Measurements from ENCODE around the gene SERPIND1. TPM values are rescaled to one million over a fixed set of nuclear protein-coding genes. Genes with fewer than 3 reads are reported as not detected.

Gene SERPIND1
- total and polyA plus RNA-seq, 5 donors: 0.20 to 1.4 (median 0.74) TPM

- Histone ChIP-seq H3K27me3 (ENCODE audit: control insufficient read depth, insufficient read depth) (no peaks in the 10 kb centered on the region), H3K9me3 (ENCODE audit: control insufficient read depth, low read length) (no peaks in the 10 kb centered on the region), H3K4me3 (ENCODE audit: low read length) (no peak overlapping the region), H3K27ac (ENCODE audit: low read length) (peak overlapping the region; percentile 6), H3K4me1 (ENCODE audit: control insufficient read depth, insufficient read depth, low read length) (no peaks in the 10 kb centered on the region)
- intact Hi-C loops (cut with DNase I): no loop called here
- ATAC-seq: peak; percentile 60 to 68
- 45% methylated on average over 10 of the region's 10 CpGs for WGBS
- peak in 1 of 3 donors; percentile 61 for DNase-seq
Measured at GRCh38 chr22:20786536-20786979, 12.6 kb downstream of the SERPIND1 start.

GRCh38 chr22:20787223-20787622 lies 13.3 kb downstream of the SERPIND1 start:
- ATAC-seq (no peak), DNase-seq (no peak)
- H3K4me3 ChIP-seq (ENCODE audit: low read length): no peak overlapping the region
- H3K9me3 ChIP-seq (ENCODE audit: control insufficient read depth, low read length): no peaks in the 10 kb centered on the region
- no peaks in the 10 kb centered on the region for H3K4me1 ChIP-seq (ENCODE audit: control insufficient read depth, insufficient read depth, low read length)
- no peak overlapping the region for H3K27ac ChIP-seq (ENCODE audit: low read length)
- H3K27me3 ChIP-seq (ENCODE audit: control insufficient read depth, insufficient read depth): no peaks in the 10 kb centered on the region
- intact Hi-C loops (cut with DNase I): no loop called here
- 97% methylated on average over 4 of the region's 4 CpGs for WGBS

- H3K9me3 ChIP-seq (ENCODE audit: control insufficient read depth, low read length): no peaks in the 10 kb centered on the region
- H3K27me3 ChIP-seq (ENCODE audit: control insufficient read depth, insufficient read depth): no peaks in the 10 kb centered on the region
- 86% methylated on average over 4 of the region's 4 CpGs for WGBS
- no peak for ATAC-seq
- DNase-seq: no peak
- intact Hi-C loops (cut with DNase I): no loop called here
- no peak overlapping the region for H3K27ac ChIP-seq (ENCODE audit: low read length)
- H3K4me1 ChIP-seq (ENCODE audit: control insufficient read depth, insufficient read depth, low read length): peaks cover 2% of the 10 kb centered on the region
- H3K4me3 ChIP-seq (ENCODE audit: low read length): no peak overlapping the region
Measured at GRCh38 chr22:20787746-20788626, 14.1 kb downstream of the SERPIND1 start.

GRCh38 chr22:20788627-20789344 lies 14.9 kb downstream of the SERPIND1 start:
- no peak for DNase-seq
- no peaks in the 10 kb centered on the region for H3K27me3 ChIP-seq (ENCODE audit: control insufficient read depth, insufficient read depth)
- H3K27ac ChIP-seq (ENCODE audit: low read length): no peak overlapping the region
- peaks cover 2% of the 10 kb centered on the region for H3K4me1 ChIP-seq (ENCODE audit: control insufficient read depth, insufficient read depth, low read length)
- intact Hi-C loops (cut with DNase I): no loop called here
- H3K9me3 ChIP-seq (ENCODE audit: control insufficient read depth, low read length): no peaks in the 10 kb centered on the region
- no peak for ATAC-seq
- 95% methylated on average over 5 of the region's 5 CpGs for WGBS
- no peak overlapping the region for H3K4me3 ChIP-seq (ENCODE audit: low read length)

GRCh38 chr22:20792221-20792965 lies 18.5 kb downstream of the SERPIND1 start:
- DNase-seq (no peak), ATAC-seq (no peak)
- H3K9me3 ChIP-seq (ENCODE audit: control insufficient read depth, low read length): no peaks in the 10 kb centered on the region
- H3K4me1 ChIP-seq (ENCODE audit: control insufficient read depth, insufficient read depth, low read length): peaks cover 2% of the 10 kb centered on the region
- H3K27ac ChIP-seq (ENCODE audit: low read length): no peak overlapping the region
- H3K27me3 ChIP-seq (ENCODE audit: control insufficient read depth, insufficient read depth): no peaks in the 10 kb centered on the region
- intact Hi-C loops (cut with DNase I): no loop called here
- 92% methylated on average over 12 of the region's 12 CpGs for WGBS
- no peak overlapping the region for H3K4me3 ChIP-seq (ENCODE audit: low read length)

GRCh38 chr22:20792966-20793728 lies 19.2 kb downstream of the SERPIND1 start:
- Histone ChIP-seq H3K27ac (ENCODE audit: low read length) (no peak overlapping the region), H3K4me1 (ENCODE audit: control insufficient read depth, insufficient read depth, low read length) (peaks cover 2% of the 10 kb centered on the region), H3K27me3 (ENCODE audit: control insufficient read depth, insufficient read depth) (no peaks in the 10 kb centered on the region), H3K9me3 (ENCODE audit: control insufficient read depth, low read length) (no peaks in the 10 kb centered on the region), H3K4me3 (ENCODE audit: low read length) (no peak overlapping the region)
- intact Hi-C loops (cut with DNase I): no loop called here
- WGBS: 76% methylated on average over 3 of the region's 3 CpGs
- DNase-seq: no peak
- no peak for ATAC-seq

GRCh38 chr22:20793748-20794649 lies 20.1 kb downstream of the SERPIND1 start:
- 74% methylated on average over 13 of the region's 13 CpGs for WGBS
- H3K27ac ChIP-seq (ENCODE audit: low read length): no peak overlapping the region
- intact Hi-C loops (cut with DNase I): no loop called here
- H3K27me3 ChIP-seq (ENCODE audit: control insufficient read depth, insufficient read depth): no peaks in the 10 kb centered on the region
- no peak for DNase-seq
- H3K9me3 ChIP-seq (ENCODE audit: control insufficient read depth, low read length): no peaks in the 10 kb centered on the region
- no peak overlapping the region for H3K4me3 ChIP-seq (ENCODE audit: low read length)
- peaks cover 2% of the 10 kb centered on the region for H3K4me1 ChIP-seq (ENCODE audit: control insufficient read depth, insufficient read depth, low read length)
- ATAC-seq: no peak

- H3K9me3 ChIP-seq (ENCODE audit: control insufficient read depth, low read length): no peaks in the 10 kb centered on the region
- WGBS: 92% methylated on average over 7 of the region's 7 CpGs
- no peak for DNase-seq
- no peak overlapping the region for H3K27ac ChIP-seq (ENCODE audit: low read length)
- H3K4me3 ChIP-seq (ENCODE audit: low read length): no peak overlapping the region
- H3K27me3 ChIP-seq (ENCODE audit: control insufficient read depth, insufficient read depth): no peaks in the 10 kb centered on the region
- peaks cover 2% of the 10 kb centered on the region for H3K4me1 ChIP-seq (ENCODE audit: control insufficient read depth, insufficient read depth, low read length)
- intact Hi-C loops (cut with DNase I): no loop called here
- no peak for ATAC-seq
Measured at GRCh38 chr22:20794650-20795413, 20.9 kb downstream of the SERPIND1 start.

GRCh38 chr22:20796731-20797130 lies 22.8 kb downstream of the SERPIND1 start:
- WGBS: 93% methylated on average over 8 of the region's 8 CpGs
- H3K4me1 ChIP-seq (ENCODE audit: control insufficient read depth, insufficient read depth, low read length): peaks cover 2% of the 10 kb centered on the region
- H3K27ac ChIP-seq (ENCODE audit: low read length): no peak overlapping the region
- no peaks in the 10 kb centered on the region for H3K27me3 ChIP-seq (ENCODE audit: control insufficient read depth, insufficient read depth)
- intact Hi-C loops (cut with DNase I): no loop called here
- DNase-seq (no peak), ATAC-seq (no peak)
- H3K9me3 ChIP-seq (ENCODE audit: control insufficient read depth, low read length): no peaks in the 10 kb centered on the region
- H3K4me3 ChIP-seq (ENCODE audit: low read length): no peak overlapping the region

Measured in right cardiac atrium (tissue), 5 donors.